K562 (cell line): ENCODE measurements around the gene SV2C. TPM values are rescaled to one million over a fixed set of nuclear protein-coding genes. Genes with fewer than 3 reads are reported as not detected.

Experiments used
- ATAC-seq: fragments of 200-7000 bp; cut with Tn5 transposase; 3 replicates; pipeline ENCODE4 v1.9.1; 2020; ENCODE audit warnings: moderate library complexity
- BruUV-seq: library from RNA; stranded (reverse); fragments of 400-500 nt; replicated peaks from 2 replicates; lab custom pipeline; 2021; lab: Mats Ljungman, UMichigan
- CTCF ChIA-PET: fragments of 300-600 bp; formaldehyde crosslinking; extraction: SDS; loops from one replicate; lab custom pipeline; 2021; ENCODE audit warnings: low intra/inter-chr PET ratio; lab: Yijun Ruan, JAX
- POLR2A ChIA-PET: fragments of 300-600, 350-650 bp; sonication (Branson Sonifier 250); formaldehyde crosslinking; extraction: SDS; loops from one replicate; lab custom pipeline; 2021; ENCODE audit warnings: antibody characterized with exemption, inconsistent platforms; lab: Yijun Ruan, JAX
- DNase-seq, 4 experiments: peaks; one replicate each; pipeline versions ENCODE4 v3.0.0 to v3.0.0-alpha.2; 2011 to 2018; ENCODE audit warnings: low spot score in 3 of 4, mixed read lengths in 3 of 4; ENCODE audit errors: extremely low read depth in 1 of 4
- FAIRE-seq: peaks from 2 replicates; lab custom pipeline; 2011; peaks lifted over from hg19 to GRCh38; lab: Jason Lieb, UNC
- H2AFZ ChIP-seq: 2 replicates; pipeline ENCODE4 v1.6.0; 2011; ENCODE audit warnings: low read depth, low read length, control low read depth, inconsistent platforms
- H3K27ac ChIP-seq: fragments of 200-600 bp; 3 replicates; pipeline ENCODE4 v1.8.0; 2011; ENCODE audit warnings: low read depth, mild to moderate bottlenecking, control low read depth, inconsistent platforms, low read length, moderate library complexity, mixed read lengths; ENCODE audit errors: extremely low read depth
- H3K27me3 ChIP-seq, 2 experiments: fragments of 300-600 bp in 1 of 2; 2 replicates in 1 of 2; 3 replicates in 1 of 2; pipeline versions ENCODE4 v1.6.0 to v1.8.0; 2011; ENCODE audit warnings: inconsistent platforms in 2 of 2, low read length in 2 of 2, mild to moderate bottlenecking in 1 of 2, mixed read lengths in 1 of 2, moderate library complexity in 1 of 2; ENCODE audit not compliant: control insufficient read depth in 2 of 2, insufficient read depth in 2 of 2
- H3K36me3 ChIP-seq: fragments of 300-600 bp; 3 replicates; pipeline ENCODE4 v1.8.0; 2011; ENCODE audit warnings: mild to moderate bottlenecking, low read length, inconsistent platforms; ENCODE audit not compliant: control insufficient read depth, insufficient read depth
- H3K4me1 ChIP-seq, 2 experiments: fragments of 200-600 bp in 1 of 2; replicated peaks in 1 of 2; 2 replicates in 1 of 2; 3 replicates in 1 of 2; pipeline versions ENCODE4 v1.5.1 to v1.8.0; 2011; ENCODE audit warnings: inconsistent platforms in 2 of 2, low read length in 2 of 2, mild to moderate bottlenecking in 1 of 2, mixed read lengths in 1 of 2, moderate library complexity in 1 of 2; ENCODE audit not compliant: control insufficient read depth in 2 of 2, insufficient read depth in 2 of 2
- H3K4me2 ChIP-seq: 2 replicates; pipeline ENCODE4 v1.6.1; 2011; ENCODE audit warnings: low read length, control low read depth, inconsistent platforms, mixed read lengths; ENCODE audit not compliant: insufficient read depth
- H3K4me3 ChIP-seq: fragments of 200-600 bp; sonication (generic), shearing (Covaris generic); 2 replicates; pipeline ENCODE4 v1.5.1; 2016; ENCODE audit warnings: control low read depth, inconsistent platforms
- H3K79me2 ChIP-seq: fragments of 200-600 bp; 3 replicates; pipeline ENCODE4 v1.8.0; 2011; ENCODE audit warnings: low read length, inconsistent platforms; ENCODE audit not compliant: control insufficient read depth, insufficient read depth
- H3K9ac ChIP-seq, 2 experiments: 2 replicates each; pipeline versions ENCODE4 v1.6.0 to v1.6.1; 2011; ENCODE audit warnings: low read depth in 2 of 2, low read length in 2 of 2, control low read depth in 1 of 2, inconsistent platforms in 1 of 2, mild to moderate bottlenecking in 1 of 2, mixed read lengths in 1 of 2; ENCODE audit not compliant: insufficient read depth in 1 of 2
- H3K9me1 ChIP-seq: one replicate; pipeline ENCODE4 v1.6.0; 2011; ENCODE audit warnings: inconsistent platforms, mild to moderate bottlenecking, low read length, moderate library complexity; ENCODE audit not compliant: control insufficient read depth, insufficient read depth
- H3K9me3 ChIP-seq: replicated peaks from 2 replicates; pipeline ENCODE4 v1.5.1; 2011; ENCODE audit warnings: low read depth, low read length, inconsistent platforms; ENCODE audit not compliant: control insufficient read depth, insufficient read depth
- H4K20me1 ChIP-seq: replicated peaks from 2 replicates; pipeline ENCODE4 v1.6.1; 2011; ENCODE audit warnings: low read length, inconsistent platforms, mixed read lengths; ENCODE audit not compliant: control insufficient read depth, insufficient read depth
- ADNP ChIP-seq: fragments of 200-800 bp; sonication (Bioruptor generic); IDR thresholded peaks from 2 replicates; pipeline ENCODE4 v1.6.1; 2016; ENCODE audit warnings: missing genetic modification characterization, missing compliant biosample characterization
- GATAD2A ChIP-seq: fragments of 450-650 bp; IDR thresholded peaks from 2 replicates; pipeline ENCODE4 v1.6.1; 2017
- HLTF ChIP-seq: fragments of 450-650 bp; IDR thresholded peaks from 2 replicates; pipeline ENCODE4 v1.6.1; 2016
- RBM15 ChIP-seq: fragments of 200-400 bp; formaldehyde crosslinking; IDR thresholded peaks from 2 replicates; pipeline ENCODE4 v1.6.1; 2018; ENCODE audit warnings: mild to moderate bottlenecking, low read length, moderate library complexity; ENCODE audit not compliant: insufficient read depth
- TBP ChIP-seq: optimal IDR thresholded peaks from 2 replicates; pipeline ENCODE3; 2011; ENCODE audit warnings: low read depth, low read length, improper control_type of control experiment
- ZNF217 ChIP-seq: sonication (generic); formaldehyde crosslinking; IDR thresholded peaks from 2 replicates; pipeline ENCODE4 v1.8.0; 2022; ENCODE audit warnings: mild to moderate bottlenecking, missing genetic modification reagents
- ZNF263 ChIP-seq: sonication (generic); formaldehyde crosslinking; IDR thresholded peaks from 2 replicates; pipeline ENCODE4 v1.8.0; 2022; ENCODE audit warnings: mild to moderate bottlenecking, missing genetic modification reagents, borderline replicate concordance
- ZNF280B ChIP-seq: fragments of 250-450 bp; sonication (Bioruptor Pico); IDR thresholded peaks from 2 replicates; pipeline ENCODE4 v1.5.1; 2021; ENCODE audit warnings: mild to moderate bottlenecking
- WGBS: fragments of 100-300 bp; shearing (Covaris generic); methylation state at CpG from one replicate; pipeline ENCODE4 v1.1.6; 2016; ENCODE audit warnings: low coverage, mixed read lengths; ENCODE audit not compliant: insufficient coverage; ENCODE audit errors: missing lambda C conversion rate; 5-methylcytosine and 5-hydroxymethylcytosine counted together
- in situ Hi-C: fragments of 300-500 bp; cut with MboI; formaldehyde crosslinking; loops from 4 replicates; pipeline ENCODE4 v1.15.0; 2018; ENCODE audit warnings: inconsistent platforms, mixed read lengths
- intact Hi-C: fragments of 100-400 bp; cut with micrococcal nuclease; formaldehyde crosslinking; loops from 2 replicates; pipeline ENCODE4 v1.14.2; 2022
- polyA plus RNA-seq, 8 experiments: library from polyadenylated mRNA; depleted of rRNA in 4 of 8; stranded (reverse) in 5 of 8; unstranded in 3 of 8; fragments of >200 nt; fragmentation: Nextera tagmentation in 2 of 8; fragmentation: Illumina TruSeq in 1 of 8; extraction: Ambion mirVana in 2 of 8; extraction: Trizol in 1 of 8; gene quantifications; 2 replicates each; pipeline versions ENCODE4 v1.2.1 to v1.2.3, GENCODE V29; 2011 to 2014; ENCODE audit warnings: inconsistent platforms in 1 of 8, missing spikeins in 1 of 8
- total RNA-seq, 7 experiments: library from RNA; depleted of rRNA in 6 of 7; stranded (reverse); fragments of >200 nt in 6 of 7; fragmentation: Illumina TruSeq in 2 of 7; extraction: Trizol in 2 of 7; gene quantifications; 2 replicates each; pipeline versions ENCODE4 v1.2.1 to v1.2.3, GENCODE V29; 2011 to 2021; ENCODE audit warnings: low replicate concordance in 1 of 7

SV2C gene
- total and polyA plus RNA-seq, 9 of the 15 experiments (the other 6 are each of a cell fraction or from before 2014, with no cell fraction given) = 0.05 TPM; not detected in 8

GRCh38 chr5:76083555-76084495, 642 bp downstream of the SV2C start:
- Histone ChIP-seq H3K9me3 (no peaks in the 10 kb centered on the region), H3K4me1 (peaks cover 0 to 9% of the 10 kb centered on the region in 2 experiments; a peak in 1 of 5 replicates), H4K20me1 (0 out of 2 replicates have a peak, but pooled peaks cover 4% of the 10 kb centered on the region), H3K4me3 (no peak overlapping the region), H3K9ac (no peak overlapping the region), H3K4me2 (no peak overlapping the region), H3K79me2 (no peaks in the 10 kb centered on the region), H3K36me3 (no peaks in the 10 kb centered on the region), H3K9me1 (no peaks in the 10 kb centered on the region), H3K27ac (no peak overlapping the region), H3K27me3 (peaks cover 12 to 36% of the 10 kb centered on the region in 2 experiments), H2AFZ (no peak overlapping the region)
- ChIA-PET POLR2A (no interaction called here), CTCF (no interaction called here)
- no peak for ATAC-seq
- in situ Hi-C loops (no loop called here), intact Hi-C loops (no loop called here)
- 3% methylated on average over 44 of the region's 50 CpGs for WGBS
- TF ChIP-seq GATAD2A = no peak
- TF ChIP-seq ZNF263 (CRISPR knock-in tag) = no peak
- no peak for TF ChIP-seq RBM15
- no peak for TF ChIP-seq ADNP (tag)
- TF ChIP-seq HLTF = no peak
- TF ChIP-seq ZNF280B (CRISPR knock-in tag) = no peak
- TF ChIP-seq TBP = no peak
- no peak for TF ChIP-seq ZNF217 (CRISPR knock-in tag)
- no peak for DNase-seq
- BruUV-seq = no TSS peak
- FAIRE-seq = no peak
